HG03066 (cell line): ENCODE measurements around the gene KISS1R.
"Not testable (repeated sequence)": the region's sequence is repeated elsewhere in the genome, so short reads cannot be mapped to it uniquely, and the experiment has no call there.

Source experiments
- ATAC-seq: cut with Tn5 transposase; IDR thresholded peaks from one replicate; pipeline ENCODE4 v1.9.1; 2021; ENCODE audit warnings: low read depth; ENCODE audit not compliant: unreplicated experiment

The KISS1R gene

GRCh38 chr19:881385-882071 is 35.6 kb upstream of the KISS1R start:
- ATAC-seq: no peak

GRCh38 chr19:882871-883497 is 34.1 kb upstream of the KISS1R start:
- no peak for ATAC-seq

DNA sequence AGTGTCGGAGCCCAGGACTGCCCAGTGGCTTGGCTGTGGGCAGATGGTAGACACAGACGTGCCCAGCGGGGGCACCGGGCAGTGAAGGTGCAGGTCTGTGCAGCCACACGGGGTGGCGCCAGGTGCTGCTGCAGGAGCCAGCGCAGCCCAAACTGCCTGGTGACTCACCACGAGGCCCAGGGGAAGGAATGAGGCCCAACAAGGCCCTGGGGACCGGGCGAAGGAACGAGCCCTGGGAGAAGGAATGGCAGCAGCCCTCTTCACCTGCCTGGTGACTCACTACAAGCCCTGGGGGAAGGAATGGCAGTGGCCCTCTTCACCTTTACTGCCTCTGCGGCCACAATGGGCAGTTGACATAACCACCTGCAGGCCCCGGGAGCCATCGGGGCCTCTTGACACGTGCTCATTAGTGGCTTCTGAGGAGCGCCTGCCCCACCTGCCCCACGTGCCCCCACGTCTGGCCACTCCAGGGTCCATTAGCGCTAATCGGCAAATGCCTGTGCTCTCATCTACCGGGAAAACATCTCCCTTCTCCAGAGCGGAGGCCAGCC is 33.4 kb upstream of the KISS1R start:
- no peak for ATAC-seq

DNA sequence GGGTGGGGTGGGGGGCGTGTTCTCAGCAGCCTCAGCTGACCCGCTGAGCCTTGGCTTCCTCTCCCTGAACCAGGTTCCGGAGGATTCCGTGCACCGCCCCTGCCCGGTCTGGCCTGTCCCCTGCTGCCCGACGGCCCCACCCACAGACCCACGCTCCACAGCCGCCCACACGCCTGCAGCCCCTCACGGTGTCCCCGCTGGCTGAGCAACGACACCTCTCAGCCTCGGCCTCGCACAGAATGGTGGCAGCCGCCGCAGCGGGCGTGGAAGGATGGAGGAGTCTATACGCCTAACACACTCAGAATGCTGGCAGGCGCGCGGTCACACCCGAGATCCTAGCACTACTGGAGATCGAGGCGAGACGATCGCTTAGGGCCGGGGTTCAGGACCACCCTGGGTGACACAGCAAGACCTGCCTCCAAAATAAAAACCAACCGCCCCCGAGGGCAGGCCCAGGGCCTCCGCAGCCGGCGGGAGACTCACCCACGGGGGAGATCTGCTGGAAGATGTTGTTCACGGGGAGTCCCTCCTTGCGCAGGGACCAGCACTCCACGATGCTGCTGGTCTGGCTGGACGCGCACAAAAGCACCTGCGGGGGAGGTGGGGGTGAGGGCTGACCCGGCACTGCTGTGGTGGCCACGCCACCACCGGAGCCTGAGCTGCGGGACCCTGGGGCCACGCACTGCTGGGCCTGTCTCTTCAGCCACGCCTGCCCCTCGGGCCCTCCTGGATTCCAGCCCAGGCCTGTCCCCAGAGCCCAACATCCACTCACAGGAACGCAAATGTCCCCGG is 32.5 kb upstream of the KISS1R start:
- ATAC-seq: no peak

- ATAC-seq: no peak
Observed at GRCh38 chr19:885536-886224, 31.5 kb upstream of the KISS1R start.

GRCh38 chr19:887072-887471 is 30.1 kb upstream of the KISS1R start:
- ATAC-seq: no peak

DNA sequence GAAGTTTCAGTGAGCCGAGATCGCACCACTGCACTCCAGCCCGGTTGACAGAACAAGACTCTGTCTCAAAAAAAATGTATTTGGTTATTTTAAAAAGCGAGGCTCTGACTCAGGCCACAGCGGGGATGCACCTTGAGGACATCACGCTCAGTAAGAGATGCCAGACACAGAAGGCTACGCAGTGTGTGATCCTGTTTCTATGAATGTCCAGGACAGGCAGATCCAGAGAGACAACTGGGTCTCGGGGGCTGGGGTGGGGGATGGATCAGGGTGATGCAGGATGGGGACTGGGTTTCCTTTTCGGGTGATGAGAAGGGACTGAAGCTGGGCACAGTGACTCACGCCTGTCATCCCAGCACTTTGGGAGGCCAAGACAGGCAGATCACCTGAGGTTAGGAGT is 29.5 kb upstream of the KISS1R start:
- no peak for ATAC-seq

DNA sequence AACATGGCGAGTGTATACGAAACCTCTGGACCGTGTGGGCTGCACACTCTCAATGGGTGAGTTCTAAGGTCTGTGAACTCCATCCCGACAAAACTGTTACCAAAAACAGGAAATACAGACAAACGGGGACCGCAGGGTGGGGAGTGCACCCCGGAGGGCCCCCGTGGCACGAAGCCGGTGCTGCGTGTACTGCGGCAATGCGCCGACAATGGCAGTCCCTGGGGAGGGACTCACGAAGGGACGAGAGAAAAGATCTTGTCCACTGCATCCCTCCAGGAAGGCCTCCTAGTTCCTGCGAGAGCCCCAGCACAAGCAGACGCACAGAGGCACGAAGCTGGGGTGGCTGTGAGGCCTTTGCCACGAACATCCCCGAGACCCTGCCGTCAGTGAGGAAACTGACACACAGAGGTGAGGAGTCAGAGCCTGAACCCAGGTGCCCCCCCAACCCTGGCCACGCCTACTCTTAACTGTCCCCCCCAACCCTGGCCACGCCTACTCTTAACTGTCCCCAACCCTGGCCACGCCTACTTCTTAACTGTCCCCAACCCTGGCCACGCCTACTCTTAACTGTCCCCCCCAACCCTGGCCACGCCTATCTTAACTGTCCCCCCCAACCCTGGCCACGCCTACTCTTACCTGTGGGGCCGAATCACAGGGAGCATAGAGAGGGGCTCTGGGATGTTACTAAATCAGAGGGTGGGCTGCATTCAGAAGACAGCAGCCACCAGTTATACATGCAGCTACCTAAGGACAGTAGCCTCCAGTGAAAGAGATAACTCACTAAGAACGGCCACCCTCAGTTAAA is 28.4 kb upstream of the KISS1R start:
- no peak for ATAC-seq

- ATAC-seq: no peak
Observed at GRCh38 chr19:889662-890295, 27.4 kb upstream of the KISS1R start.

DNA sequence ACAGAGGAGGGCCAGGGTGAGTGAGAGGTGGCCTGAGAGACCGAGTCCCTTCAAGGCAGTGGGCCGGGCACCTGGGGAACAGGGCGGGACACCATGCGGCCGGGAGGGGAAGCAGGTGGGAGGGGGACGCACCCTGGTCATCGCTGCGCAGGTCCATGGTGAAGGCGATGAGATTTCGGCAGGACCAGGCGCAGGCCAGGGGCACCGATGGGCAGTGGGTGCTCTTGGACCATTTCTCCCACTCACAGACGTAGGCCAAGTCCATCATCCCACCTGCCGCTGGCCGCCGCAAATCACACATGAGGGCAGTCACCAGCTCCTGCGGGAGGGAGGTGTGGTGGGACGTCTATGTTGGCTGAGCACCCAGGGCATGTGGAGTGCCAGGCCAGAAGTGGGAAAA is 26.3 kb upstream of the KISS1R start:
- ATAC-seq: no peak

GRCh38 chr19:891421-892200 is 25.5 kb upstream of the KISS1R start:
- not testable (repeated sequence) for ATAC-seq

GRCh38 chr19:892243-892893 is 24.8 kb upstream of the KISS1R start:
- ATAC-seq: no peak

DNA sequence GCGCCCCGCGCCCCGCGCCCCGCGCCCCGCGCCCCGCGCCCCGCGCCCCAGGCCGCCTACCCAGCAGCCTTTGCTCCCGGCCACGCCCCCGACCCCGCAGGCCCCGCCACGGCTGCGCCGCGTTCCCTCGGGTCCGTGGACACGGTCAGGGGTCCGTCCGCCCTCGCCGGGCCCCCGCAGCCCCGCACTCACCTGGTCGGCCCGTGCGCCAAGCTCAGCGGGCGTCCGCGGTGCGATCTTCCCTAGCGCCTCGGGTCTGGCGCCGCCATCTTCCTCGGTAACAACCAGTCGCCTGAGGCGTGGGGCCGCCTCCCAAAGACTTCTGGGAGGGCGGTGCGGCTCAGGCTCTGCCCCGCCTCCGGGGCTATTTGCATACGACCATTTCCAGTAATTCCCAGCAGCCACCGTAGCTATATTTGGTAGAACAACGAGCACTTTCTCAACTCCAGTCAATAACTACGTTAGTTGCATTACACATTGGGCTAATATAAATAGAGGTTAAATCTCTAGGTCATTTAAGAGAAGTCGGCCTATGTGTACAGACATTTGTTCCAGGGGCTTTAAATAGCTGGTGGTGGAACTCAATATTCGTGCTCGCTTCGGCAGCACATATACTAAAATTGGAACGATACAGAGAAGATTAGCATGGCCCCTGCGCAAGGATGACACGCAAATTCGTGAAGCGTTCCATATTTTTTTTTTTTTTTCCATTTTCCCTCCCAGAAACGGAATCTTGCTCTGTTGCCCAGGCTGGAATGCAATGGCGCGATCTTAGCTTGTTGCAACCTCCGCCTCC is 24.0 kb upstream of the KISS1R start, which contains the start of the genes MED16 and RNU6-9:
MED16 (minus strand) TSS at position 294 of the 796 bp plus-strand sequence. CDS start 2,056 bp downstream, outside the sequence.
RNU6-9 (plus strand) TSS at position 591 of the 796 bp plus-strand sequence.
- peak; percentile 76 for ATAC-seq

- no peak for ATAC-seq
Observed at GRCh38 chr19:896434-896833, 20.7 kb upstream of the KISS1R start.

GRCh38 chr19:896999-897398 is 20.1 kb upstream of the KISS1R start:
- no peak for ATAC-seq

DNA sequence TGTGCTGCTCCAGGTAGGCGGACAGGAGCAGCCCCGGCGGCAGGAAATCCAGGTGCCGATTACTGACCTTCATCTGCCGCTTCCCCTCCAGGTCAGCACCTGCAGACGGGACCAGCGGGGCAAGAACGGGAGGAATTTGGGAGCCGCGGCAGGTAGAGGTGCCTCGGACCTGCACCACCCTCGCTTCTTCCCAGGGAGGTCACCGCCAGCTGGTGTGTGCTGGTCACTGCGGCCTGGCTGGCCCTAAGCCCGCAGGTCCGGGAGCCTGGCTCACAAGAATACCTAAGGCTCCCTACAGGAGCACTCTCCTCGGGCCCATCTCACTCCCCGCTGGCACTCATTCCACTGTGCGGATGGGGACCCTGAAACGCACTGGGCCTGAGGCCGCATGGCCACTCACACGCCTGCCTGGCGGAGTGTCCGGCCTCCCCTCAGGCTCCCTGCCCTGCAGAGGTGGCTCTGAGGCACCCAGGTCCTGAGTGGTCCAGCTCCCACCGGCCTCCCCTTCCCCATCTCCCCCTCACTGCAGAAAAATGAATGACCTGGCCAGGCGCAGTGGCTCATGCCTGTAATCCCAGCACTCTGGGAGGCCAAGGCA is 19.6 kb upstream of the KISS1R start:
- ATAC-seq: no peak

- no peak for ATAC-seq
Observed at GRCh38 chr19:898663-899062, 18.5 kb upstream of the KISS1R start.
